Karpas-422 (cell line): ENCODE results near the gene AGMO. TPM values are rescaled to one million over a fixed set of nuclear protein-coding genes. Genes with fewer than 3 reads are reported as not detected.

Source experiments
- DNase-seq: peaks from one replicate; pipeline ENCODE4 v3.0.0-alpha.2; 2015
- H2AFZ ChIP-seq: fragments of 200-600 bp; sonication (generic); 2 replicates; pipeline ENCODE4 v1.6.1; 2014; ENCODE audit warnings: antibody characterized with exemption, low read length, mixed read lengths
- H3K27ac ChIP-seq: fragments of 200-600 bp; sonication (generic); 2 replicates; pipeline ENCODE4 v1.5.1; 2014; ENCODE audit warnings: mild to moderate bottlenecking, low read length, moderate library complexity
- H3K27me3 ChIP-seq: fragments of 200-600 bp; sonication (generic); 2 replicates; pipeline ENCODE4 v1.6.1; 2014; ENCODE audit warnings: low read length, mixed read lengths
- H3K36me3 ChIP-seq: fragments of 200-600 bp; sonication (generic); 2 replicates; pipeline ENCODE4 v1.6.1; 2014; ENCODE audit warnings: low read length, mixed read lengths; ENCODE audit not compliant: insufficient read depth
- H3K4me1 ChIP-seq: fragments of 200-600 bp; sonication (generic); 2 replicates; pipeline ENCODE4 v1.6.1; 2014; ENCODE audit warnings: mild to moderate bottlenecking, low read length, mixed read lengths
- H3K4me2 ChIP-seq: fragments of 200-600 bp; sonication (generic); 2 replicates; pipeline ENCODE4 v1.6.1; 2014; ENCODE audit warnings: low read length, low read depth, mild to moderate bottlenecking; ENCODE audit not compliant: poor library complexity, severe bottlenecking
- H3K4me3 ChIP-seq: fragments of 200-600 bp; sonication (generic); 2 replicates; pipeline ENCODE4 v1.5.1; 2014; ENCODE audit warnings: mild to moderate bottlenecking, antibody characterized with exemption, low read length, mixed read lengths
- H3K79me2 ChIP-seq: fragments of 200-600 bp; sonication (generic); 2 replicates; pipeline ENCODE4 v1.6.1; 2014; ENCODE audit warnings: mild to moderate bottlenecking, low read length, mixed read lengths
- H3K9ac ChIP-seq: fragments of 200-600 bp; sonication (generic); 2 replicates; pipeline ENCODE4 v1.6.0; 2014; ENCODE audit warnings: low read length
- H3K9me2 ChIP-seq: fragments of 200-600 bp; sonication (generic), shearing (Covaris generic); replicated peaks from 2 replicates; pipeline ENCODE4 v1.6.0; 2014; ENCODE audit warnings: mild to moderate bottlenecking, low read length, moderate library complexity; ENCODE audit not compliant: insufficient read depth
- H3K9me3 ChIP-seq: fragments of 300-700, 200-600 bp; sonication (generic); 2 replicates; pipeline ENCODE4 v1.6.1; 2014; ENCODE audit warnings: low read length, mixed read lengths
- H4K20me1 ChIP-seq: fragments of 200-600 bp; sonication (generic); 2 replicates; pipeline ENCODE4 v1.6.1; 2014; ENCODE audit warnings: mild to moderate bottlenecking, antibody characterized with exemption, low read length, low read depth; ENCODE audit not compliant: insufficient read depth
- total RNA-seq: library from RNA; depleted of rRNA; stranded (reverse); fragments of >200 nt; shearing (Covaris generic); gene quantifications from 2 replicates; pipeline ENCODE4 v1.2.3, GENCODE V29; 2014; ENCODE audit warnings: low replicate concordance

The AGMO gene
- total RNA-seq, 1 experiment from 2014 or later, result not detected

- Histone ChIP-seq H3K27me3 (no peaks in the 10 kb centered on the region), H4K20me1 (no peaks in the 10 kb centered on the region), H3K9ac (no peak overlapping the region), H3K36me3 (no peaks in the 10 kb centered on the region), H3K79me2 (no peaks in the 10 kb centered on the region), H3K27ac (no peak overlapping the region), H3K9me3 (no peaks in the 10 kb centered on the region; the same call in 1 of the 2 replicates), H3K4me1 (no peaks in the 10 kb centered on the region), H3K4me2 (no peak overlapping the region), H2AFZ (no peak overlapping the region), H3K9me2 (no peaks in the 10 kb centered on the region; the same call in 1 of the 2 replicates), H3K4me3 (no peak overlapping the region)
- DNase-seq, result no peak
These were observed 343.6 kb downstream of the AGMO start for GRCh38 chr7:15218261-15218660.

GRCh38 chr7:15215616-15216015 is 346.2 kb downstream of the AGMO start:
- H3K27me3 ChIP-seq, result no peaks in the 10 kb centered on the region
- no peaks in the 10 kb centered on the region for H3K36me3 ChIP-seq
- no peak overlapping the region for H3K27ac ChIP-seq
- no peaks in the 10 kb centered on the region for H3K79me2 ChIP-seq
- DNase-seq, result no peak
- H3K9me3 ChIP-seq, result peaks cover 4% of the 10 kb centered on the region
- no peaks in the 10 kb centered on the region; the same call in 1 of the 2 replicates for H3K9me2 ChIP-seq
- no peaks in the 10 kb centered on the region for H4K20me1 ChIP-seq
- no peak overlapping the region for H3K9ac ChIP-seq
- H3K4me2 ChIP-seq, result no peak overlapping the region
- H3K4me3 ChIP-seq, result no peak overlapping the region
- no peaks in the 10 kb centered on the region for H3K4me1 ChIP-seq
- H2AFZ ChIP-seq, result no peak overlapping the region

GRCh38 chr7:15214976-15215375 is 346.8 kb downstream of the AGMO start:
- peaks cover 4% of the 10 kb centered on the region for H3K9me3 ChIP-seq
- no peaks in the 10 kb centered on the region for H3K36me3 ChIP-seq
- H3K79me2 ChIP-seq, result no peaks in the 10 kb centered on the region
- no peaks in the 10 kb centered on the region for H3K27me3 ChIP-seq
- no peak overlapping the region for H2AFZ ChIP-seq
- no peak overlapping the region for H3K9ac ChIP-seq
- H3K4me2 ChIP-seq, result no peak overlapping the region
- DNase-seq, result no peak
- H3K9me2 ChIP-seq, result no peaks in the 10 kb centered on the region; the same call in 1 of the 2 replicates
- H3K4me1 ChIP-seq, result no peaks in the 10 kb centered on the region
- no peak overlapping the region for H3K4me3 ChIP-seq
- H4K20me1 ChIP-seq, result no peaks in the 10 kb centered on the region
- no peak overlapping the region for H3K27ac ChIP-seq

- Histone ChIP-seq H2AFZ (no peak overlapping the region), H3K27ac (no peak overlapping the region), H4K20me1 (no peaks in the 10 kb centered on the region), H3K4me1 (no peaks in the 10 kb centered on the region), H3K36me3 (no peaks in the 10 kb centered on the region), H3K9me2 (no peaks in the 10 kb centered on the region; the same call in 1 of the 2 replicates), H3K79me2 (no peaks in the 10 kb centered on the region), H3K4me3 (no peak overlapping the region), H3K9me3 (peaks cover 4% of the 10 kb centered on the region), H3K4me2 (no peak overlapping the region), H3K9ac (no peak overlapping the region), H3K27me3 (no peaks in the 10 kb centered on the region)
- DNase-seq, result no peak
These were observed 348.7 kb downstream of the AGMO start for GRCh38 chr7:15213093-15213492.

- Histone ChIP-seq H3K27ac (no peak overlapping the region), H3K9ac (no peak overlapping the region), H3K4me3 (no peak overlapping the region), H2AFZ (no peak overlapping the region), H3K9me2 (no peaks in the 10 kb centered on the region; the same call in 1 of the 2 replicates), H3K79me2 (no peaks in the 10 kb centered on the region), H3K27me3 (no peaks in the 10 kb centered on the region), H4K20me1 (no peaks in the 10 kb centered on the region), H3K36me3 (no peaks in the 10 kb centered on the region), H3K9me3 (peaks cover 4% of the 10 kb centered on the region; the same call in 1 of the 2 replicates), H3K4me1 (no peaks in the 10 kb centered on the region), H3K4me2 (no peak overlapping the region)
- no peak for DNase-seq
These were observed 352.4 kb downstream of the AGMO start for GRCh38 chr7:15209429-15209828.

- H3K36me3 ChIP-seq, result no peaks in the 10 kb centered on the region
- no peak overlapping the region for H3K4me2 ChIP-seq
- no peak overlapping the region for H3K4me3 ChIP-seq
- H3K79me2 ChIP-seq, result no peaks in the 10 kb centered on the region
- DNase-seq, result no peak
- H3K27me3 ChIP-seq, result no peaks in the 10 kb centered on the region
- no peaks in the 10 kb centered on the region for H3K9me3 ChIP-seq
- H4K20me1 ChIP-seq, result no peaks in the 10 kb centered on the region
- H3K9ac ChIP-seq, result no peak overlapping the region
- no peak overlapping the region for H3K27ac ChIP-seq
- no peaks in the 10 kb centered on the region for H3K9me2 ChIP-seq
- no peak overlapping the region for H2AFZ ChIP-seq
- no peaks in the 10 kb centered on the region for H3K4me1 ChIP-seq
These were observed 357.4 kb downstream of the AGMO start for GRCh38 chr7:15204421-15204820.

- H3K27ac ChIP-seq, result no peak overlapping the region
- H2AFZ ChIP-seq, result no peak overlapping the region
- no peak overlapping the region for H3K4me2 ChIP-seq
These were observed 362.3 kb downstream of the AGMO start for GRCh38 chr7:15199482-15199881.

GRCh38 chr7:15197042-15197977 is 364.5 kb downstream of the AGMO start:
- Histone ChIP-seq H3K9ac (no peak overlapping the region), H3K9me2 (no peaks in the 10 kb centered on the region), H3K79me2 (no peaks in the 10 kb centered on the region), H3K4me1 (no peaks in the 10 kb centered on the region), H3K36me3 (no peaks in the 10 kb centered on the region), H3K27ac (no peak overlapping the region), H3K27me3 (no peaks in the 10 kb centered on the region), H4K20me1 (no peaks in the 10 kb centered on the region), H3K4me2 (no peak overlapping the region), H3K4me3 (no peak overlapping the region), H2AFZ (no peak overlapping the region), H3K9me3 (peaks cover 3% of the 10 kb centered on the region; the same call in 1 of the 2 replicates)
- DNase-seq, result no peak

More at GRCh38 chr7:15199482-15199881, 362.3 kb downstream of the AGMO start:
- Histone ChIP-seq H3K9me2 (no peaks in the 10 kb centered on the region), H3K36me3 (no peaks in the 10 kb centered on the region), H3K4me1 (no peaks in the 10 kb centered on the region), H3K27me3 (no peaks in the 10 kb centered on the region), H3K9me3 (0 out of 2 replicates have a peak, but pooled peaks cover 3% of the 10 kb centered on the region), H3K79me2 (no peaks in the 10 kb centered on the region), H3K4me3 (no peak overlapping the region), H3K9ac (no peak overlapping the region), H4K20me1 (no peaks in the 10 kb centered on the region)
- no peak for DNase-seq
